K562 (cell line): ENCODE data around the gene PDCD1.

ENCODE experiments used
- ARID1B ChIP-seq: fragments of 450-650 bp; IDR thresholded peaks from 2 replicates; pipeline ENCODE4 v1.6.1; 2016; ENCODE audit warnings: antibody characterized with exemption, mild to moderate bottlenecking, inconsistent platforms
- CHD4 ChIP-seq: fragments of 200-600 bp; sonication (generic); IDR thresholded peaks from 3 replicates; pipeline ENCODE4 v1.6.1; 2012; ENCODE audit warnings: low read depth, mild to moderate bottlenecking, mixed read lengths, low read length, inconsistent platforms; ENCODE audit not compliant: insufficient read depth, insufficient replicate concordance, poor library complexity, severe bottlenecking
- CTCF ChIP-seq, 3 experiments: IDR thresholded peaks in 2 of 3; conservative IDR thresholded peaks in 1 of 3; 2 replicates each; pipeline ENCODE4 v1.5.1; 2011 to 2012; ENCODE audit warnings: low read length in 3 of 3, mild to moderate bottlenecking in 3 of 3, control low read depth in 2 of 3, improper control_type of control experiment in 1 of 3, inconsistent platforms in 1 of 3, low read depth in 1 of 3, mixed read lengths in 1 of 3, moderate library complexity in 1 of 3; ENCODE audit not compliant: insufficient read depth in 2 of 3
- L3MBTL2 ChIP-seq: fragments of 450-650 bp; IDR thresholded peaks from 2 replicates; pipeline ENCODE4 v1.6.1; 2016; ENCODE audit warnings: mild to moderate bottlenecking, moderate library complexity
- NBN ChIP-seq: fragments of 450-650 bp; IDR thresholded peaks from 2 replicates; pipeline ENCODE4 v1.6.1; 2016; ENCODE audit warnings: low read depth, mild to moderate bottlenecking
- NFYB ChIP-seq: IDR thresholded peaks from 2 replicates; pipeline ENCODE4 v1.6.1; 2011; ENCODE audit warnings: mild to moderate bottlenecking, moderate library complexity; ENCODE audit not compliant: insufficient read length; ENCODE audit errors: extremely low read depth
- POLR2AphosphoS5 ChIP-seq: IDR thresholded peaks from 2 replicates; pipeline ENCODE4 v1.6.1; 2011; ENCODE audit warnings: mild to moderate bottlenecking, low read depth, low read length, moderate library complexity; ENCODE audit not compliant: control insufficient read depth, insufficient read depth
- TF ChIP-seq, protein P1 (sequence below): fragments of 450-650 bp; formaldehyde crosslinking; IDR thresholded peaks from 2 replicates; pipeline ENCODE4 v1.4.0; 2022; ENCODE audit warnings: missing genetic modification characterization

- TF ChIP-seq POLR2AphosphoS5, result no peak
- no peak for TF ChIP-seq CTCF (IDR thresholded peaks at IDR 0.05 in 2 of 3, conservative IDR thresholded peaks at IDR 0.05 in 1 of 3; ENCODE audit: insufficient read depth in 2 of 3, low read depth in 1 of 3, low read length in 3 of 3)
- no peak for TF ChIP-seq L3MBTL2
- no peak for TF ChIP-seq ARID1B
- TF ChIP-seq NFYB, result no peak
- TF ChIP-seq, protein P1, sequence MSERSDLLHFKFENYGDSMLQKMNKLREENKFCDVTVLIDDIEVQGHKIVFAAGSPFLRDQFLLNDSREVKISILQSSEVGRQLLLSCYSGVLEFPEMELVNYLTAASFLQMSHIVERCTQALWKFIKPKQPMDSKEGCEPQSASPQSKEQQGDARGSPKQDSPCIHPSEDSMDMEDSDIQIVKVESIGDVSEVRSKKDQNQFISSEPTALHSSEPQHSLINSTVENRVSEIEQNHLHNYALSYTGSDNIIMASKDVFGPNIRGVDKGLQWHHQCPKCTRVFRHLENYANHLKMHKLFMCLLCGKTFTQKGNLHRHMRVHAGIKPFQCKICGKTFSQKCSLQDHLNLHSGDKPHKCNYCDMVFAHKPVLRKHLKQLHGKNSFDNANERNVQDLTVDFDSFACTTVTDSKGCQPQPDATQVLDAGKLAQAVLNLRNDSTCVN (CRISPR knock-in tag), result no peak
- no peak for TF ChIP-seq CHD4
- TF ChIP-seq NBN, result no peak
These were observed 6.3 kb downstream of the PDCD1 start for GRCh38 chr2:241852116-241852980.
